Astrocyte of the spinal cord (primary cell): Measurements from ENCODE around the gene SMARCD3.

Experiments used
- DNase-seq: peaks from one replicate; pipeline ENCODE4 v3.0.0; 2011; ENCODE audit warnings: low read depth, low spot score
- H3K4me3 ChIP-seq: 2 replicates; pipeline ENCODE4 v1.5.1; 2011; ENCODE audit warnings: low read depth, mild to moderate bottlenecking, low read length, moderate library complexity
- in situ Hi-C: cut with HindIII; loops from 2 replicates; pipeline ENCODE4 v1.10.0; 2017; ENCODE audit warnings: low sequenced_read_pairs
- TF ChIP-seq, protein P1 (sequence below): IDR thresholded peaks from 2 replicates; pipeline ENCODE4 v1.5.1; 2012; ENCODE audit warnings: low read depth, mild to moderate bottlenecking, low read length, inconsistent platforms

SMARCD3 gene

DNA sequence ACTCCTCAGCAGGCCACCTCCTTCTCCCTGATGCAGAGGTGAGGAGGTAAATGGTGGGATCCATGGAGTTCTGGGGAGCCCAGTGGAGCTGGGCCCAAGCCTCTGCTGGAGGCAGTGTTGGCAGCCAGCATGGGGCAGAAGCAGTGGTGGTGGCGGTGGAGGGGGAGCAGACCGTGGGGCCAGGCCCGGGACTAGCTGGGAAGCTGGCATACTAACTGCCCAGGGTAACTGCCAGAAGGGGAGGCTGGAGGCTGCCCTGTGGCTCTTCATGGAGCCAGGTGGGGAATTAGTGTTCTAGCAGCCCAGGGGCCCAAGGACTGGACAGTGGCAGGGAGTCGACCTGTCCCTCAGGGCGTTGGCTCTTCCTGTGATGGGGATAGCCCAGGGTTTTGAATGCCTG is 16.1 kb upstream of the SMARCD3 start:
- in situ Hi-C loops: no loop called here
- H3K4me3 ChIP-seq: no peak overlapping the region
- no peak for DNase-seq
- TF ChIP-seq, protein P1, sequence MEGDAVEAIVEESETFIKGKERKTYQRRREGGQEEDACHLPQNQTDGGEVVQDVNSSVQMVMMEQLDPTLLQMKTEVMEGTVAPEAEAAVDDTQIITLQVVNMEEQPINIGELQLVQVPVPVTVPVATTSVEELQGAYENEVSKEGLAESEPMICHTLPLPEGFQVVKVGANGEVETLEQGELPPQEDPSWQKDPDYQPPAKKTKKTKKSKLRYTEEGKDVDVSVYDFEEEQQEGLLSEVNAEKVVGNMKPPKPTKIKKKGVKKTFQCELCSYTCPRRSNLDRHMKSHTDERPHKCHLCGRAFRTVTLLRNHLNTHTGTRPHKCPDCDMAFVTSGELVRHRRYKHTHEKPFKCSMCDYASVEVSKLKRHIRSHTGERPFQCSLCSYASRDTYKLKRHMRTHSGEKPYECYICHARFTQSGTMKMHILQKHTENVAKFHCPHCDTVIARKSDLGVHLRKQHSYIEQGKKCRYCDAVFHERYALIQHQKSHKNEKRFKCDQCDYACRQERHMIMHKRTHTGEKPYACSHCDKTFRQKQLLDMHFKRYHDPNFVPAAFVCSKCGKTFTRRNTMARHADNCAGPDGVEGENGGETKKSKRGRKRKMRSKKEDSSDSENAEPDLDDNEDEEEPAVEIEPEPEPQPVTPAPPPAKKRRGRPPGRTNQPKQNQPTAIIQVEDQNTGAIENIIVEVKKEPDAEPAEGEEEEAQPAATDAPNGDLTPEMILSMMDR: no peak

DNA sequence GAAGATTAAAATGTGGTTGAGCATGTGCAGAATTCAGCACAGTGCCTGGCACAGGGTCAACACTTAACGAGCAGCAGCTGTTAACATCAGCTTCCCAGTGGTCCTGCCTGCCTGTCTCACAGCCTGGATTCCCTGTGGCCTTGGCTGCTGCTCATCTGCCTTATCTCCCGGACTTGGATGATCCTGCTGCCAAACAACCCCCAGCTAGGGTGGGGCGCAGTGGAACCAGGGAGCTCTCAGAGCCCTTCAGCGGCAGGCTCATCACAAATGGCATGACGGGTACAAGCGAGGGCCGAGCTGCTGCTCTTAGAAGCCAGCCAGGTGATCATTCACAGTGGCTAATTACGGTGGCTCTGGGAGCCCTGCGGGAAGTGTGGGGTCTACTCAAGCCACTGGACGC is 13.0 kb upstream of the SMARCD3 start:
- TF ChIP-seq, protein P1: no peak
- H3K4me3 ChIP-seq: no peak overlapping the region
- in situ Hi-C loops: no loop called here
- no peak for DNase-seq

DNA sequence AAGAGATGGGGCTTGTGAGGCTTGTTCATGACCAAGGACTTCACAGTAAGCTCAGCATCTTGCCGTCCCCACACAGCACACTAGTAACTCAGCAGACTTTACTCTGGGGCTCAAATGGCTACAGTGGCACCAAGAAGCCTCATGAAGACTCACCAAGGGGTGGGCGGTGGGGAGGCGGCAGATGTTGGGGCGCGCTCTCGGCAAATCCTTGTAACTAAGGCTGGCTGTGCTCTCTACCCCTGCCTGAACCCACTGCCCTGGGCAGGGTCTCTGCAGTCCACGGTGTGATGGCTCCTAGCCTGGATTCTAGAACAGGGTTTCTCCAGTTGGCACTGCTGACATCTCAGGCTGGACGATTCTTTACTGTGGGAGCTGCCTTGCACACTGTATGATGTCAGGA is 12.4 kb upstream of the SMARCD3 start:
- no peak overlapping the region for H3K4me3 ChIP-seq
- in situ Hi-C loops: no loop called here
- DNase-seq: no peak
- TF ChIP-seq, protein P1: no peak

DNA sequence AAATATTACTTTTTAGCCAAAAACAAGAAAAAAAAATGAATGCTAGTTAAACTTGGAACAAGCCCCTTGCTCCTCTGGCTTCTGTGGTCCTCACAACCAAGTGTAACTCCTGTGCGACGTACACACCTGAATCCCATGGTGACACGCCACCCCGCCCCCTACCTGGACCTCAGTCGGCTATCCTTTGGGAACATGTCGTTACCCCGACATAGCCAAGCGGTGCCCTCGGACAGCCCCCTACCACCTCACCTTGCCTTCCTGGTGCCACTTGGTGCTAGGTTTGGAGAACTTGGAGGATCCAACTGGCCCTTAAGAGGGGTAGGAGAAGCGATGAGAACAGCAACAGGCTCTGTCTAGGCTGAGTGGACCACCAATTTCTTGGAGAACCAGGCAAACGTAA is 12.0 kb upstream of the SMARCD3 start:
- H3K4me3 ChIP-seq: no peak overlapping the region
- in situ Hi-C loops: no loop called here
- TF ChIP-seq, protein P1: no peak
- DNase-seq: no peak

DNA sequence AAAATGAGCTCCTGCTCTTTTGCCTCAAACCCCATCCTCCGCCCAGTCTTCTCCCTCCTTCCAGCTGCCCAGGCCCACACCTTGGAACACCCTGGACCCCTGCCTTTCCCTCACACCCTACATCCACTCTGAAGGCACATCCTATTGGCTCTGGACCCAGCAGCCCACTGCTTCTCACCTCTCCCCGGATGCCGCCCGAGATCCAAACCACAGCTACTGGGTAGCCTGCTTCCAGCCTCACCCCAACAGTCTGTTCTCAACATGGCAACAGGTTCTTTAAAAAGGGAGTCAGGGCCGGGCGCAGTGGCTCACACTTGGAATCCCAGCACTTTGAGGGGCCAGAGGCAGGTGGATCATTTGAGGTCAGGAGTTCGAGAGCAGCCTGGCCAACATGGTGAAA is 9.5 kb upstream of the SMARCD3 start:
- TF ChIP-seq, protein P1: no peak
- no peak for DNase-seq
- no peak overlapping the region for H3K4me3 ChIP-seq
- in situ Hi-C loops: no loop called here

DNA sequence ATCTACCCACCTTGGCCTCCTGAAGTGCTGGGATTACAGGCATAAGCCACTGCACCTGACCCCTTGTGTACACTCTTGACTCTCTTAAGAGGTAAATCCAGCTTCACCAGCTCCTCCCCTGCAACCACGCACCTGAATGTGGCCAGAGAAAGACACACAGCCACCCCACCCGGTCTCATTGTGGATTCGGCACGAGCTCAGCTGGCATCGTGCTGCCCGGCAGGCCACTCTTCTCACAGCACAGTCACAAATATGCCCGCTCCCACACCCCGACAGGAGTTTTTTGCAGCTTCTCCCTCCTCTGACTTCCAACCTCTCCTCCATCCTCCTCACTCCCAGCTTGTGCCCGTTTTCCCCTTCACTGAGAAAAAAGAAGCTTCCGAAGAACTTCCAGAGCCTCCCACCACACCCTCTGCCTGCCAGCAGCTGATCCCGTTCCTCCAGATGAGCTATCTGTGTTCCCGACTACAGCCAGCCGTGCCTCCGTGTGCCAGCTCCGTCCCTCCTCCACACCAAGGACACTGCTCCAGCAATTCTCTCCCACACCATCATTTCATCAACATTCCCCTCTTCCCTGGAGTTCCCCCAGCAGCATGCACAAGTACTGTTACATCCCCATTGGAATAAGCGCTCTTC is 8.0 kb upstream of the SMARCD3 start:
- no peak for DNase-seq
- TF ChIP-seq, protein P1: no peak
- in situ Hi-C loops: no loop called here
- no peak overlapping the region for H3K4me3 ChIP-seq
